ENCODE data around the gene CTIF.

GRCh38 chr18:48634491-48634890, 95.7 kb downstream of the CTIF start:
- TF ChIP-seq TAF1 (IDR thresholded peaks at IDR 0.05; ENCODE audit: low read depth) (no peak), CTCF (IDR thresholded peaks at IDR 0.05; ENCODE audit: poor library complexity, severe bottlenecking) (no peak), REST (IDR thresholded peaks at IDR 0.05; ENCODE audit: borderline replicate concordance) (no peak), EP300 (conservative IDR thresholded peaks at IDR 0.05; ENCODE audit: poor library complexity, severe bottlenecking) (no peak), POLR2AphosphoS5 (IDR thresholded peaks at IDR 0.05) (no peak), RAD21 (conservative IDR thresholded peaks at IDR 0.05) (no peak), EZH2 (IDR thresholded peaks at IDR 0.05; ENCODE audit: borderline replicate concordance, insufficient read depth, low read length, poor library complexity, severe bottlenecking) (no peak), SMC3 (conservative IDR thresholded peaks at IDR 0.05; ENCODE audit: poor library complexity) (no peak), MXI1 (conservative IDR thresholded peaks at IDR 0.05; ENCODE audit: poor library complexity, severe bottlenecking) (no peak)

All from neural cell (in vitro differentiated cells).